Hematopoietic multipotent progenitor cell (in vitro differentiated cells): ENCODE data around the gene RET. TPM values are rescaled to one million over a fixed set of nuclear protein-coding genes. Genes with fewer than 3 reads are reported as not detected.

Source experiments
- DNase-seq, 3 donors: peaks; one replicate each; pipeline ENCODE4 v3.0.0-alpha.2; 2011 to 2015; ENCODE audit warnings: low read depth in 2 of 3, low spot score in 2 of 3
- total RNA-seq: library from RNA; depleted of rRNA; stranded (reverse); fragments of >200 nt; gene quantifications from one replicate; pipeline ENCODE4 v1.2.3, GENCODE V29; 2012

The RET gene
- total RNA-seq, 1 donor, result 3.0 TPM

DNA sequence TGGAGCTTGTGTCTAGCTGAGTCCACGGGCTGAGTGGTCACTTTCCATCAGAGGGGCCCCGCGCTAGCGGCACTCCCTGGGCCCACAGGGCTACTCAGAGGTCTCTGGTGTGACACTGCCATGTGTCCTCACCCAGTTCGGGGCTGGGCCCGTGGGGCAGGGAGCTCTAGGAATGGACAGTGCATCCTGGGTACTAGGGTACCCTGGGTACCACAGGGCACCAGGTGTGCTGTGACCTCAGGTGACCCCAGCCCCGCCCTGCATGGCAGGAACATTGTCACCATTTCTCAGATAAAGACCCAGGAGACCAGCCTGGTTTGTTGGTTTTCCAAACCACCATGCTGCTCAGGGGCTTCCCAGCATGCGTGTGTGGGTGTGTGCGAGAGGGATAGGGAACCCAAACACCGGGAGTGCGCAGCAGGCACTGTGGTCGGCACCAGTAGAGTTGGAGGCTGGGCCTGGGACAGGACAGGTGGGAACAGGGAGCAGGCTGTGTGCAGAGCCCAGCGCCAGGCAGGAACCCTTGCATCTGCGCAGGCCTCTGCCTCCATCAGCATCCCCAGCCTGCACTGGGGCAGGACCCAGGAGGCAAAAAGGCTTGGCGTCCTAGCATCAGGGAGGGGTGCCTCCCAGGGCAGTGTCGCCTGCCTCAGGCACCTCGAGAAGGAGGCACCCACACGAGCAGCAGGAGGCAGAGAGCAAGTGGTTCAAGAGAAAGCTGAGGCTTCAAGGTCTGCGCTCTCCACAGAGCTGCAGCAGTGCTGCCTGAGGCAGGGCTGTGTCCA lies 42.0 kb downstream of the RET start:
- no peak for DNase-seq

DNA sequence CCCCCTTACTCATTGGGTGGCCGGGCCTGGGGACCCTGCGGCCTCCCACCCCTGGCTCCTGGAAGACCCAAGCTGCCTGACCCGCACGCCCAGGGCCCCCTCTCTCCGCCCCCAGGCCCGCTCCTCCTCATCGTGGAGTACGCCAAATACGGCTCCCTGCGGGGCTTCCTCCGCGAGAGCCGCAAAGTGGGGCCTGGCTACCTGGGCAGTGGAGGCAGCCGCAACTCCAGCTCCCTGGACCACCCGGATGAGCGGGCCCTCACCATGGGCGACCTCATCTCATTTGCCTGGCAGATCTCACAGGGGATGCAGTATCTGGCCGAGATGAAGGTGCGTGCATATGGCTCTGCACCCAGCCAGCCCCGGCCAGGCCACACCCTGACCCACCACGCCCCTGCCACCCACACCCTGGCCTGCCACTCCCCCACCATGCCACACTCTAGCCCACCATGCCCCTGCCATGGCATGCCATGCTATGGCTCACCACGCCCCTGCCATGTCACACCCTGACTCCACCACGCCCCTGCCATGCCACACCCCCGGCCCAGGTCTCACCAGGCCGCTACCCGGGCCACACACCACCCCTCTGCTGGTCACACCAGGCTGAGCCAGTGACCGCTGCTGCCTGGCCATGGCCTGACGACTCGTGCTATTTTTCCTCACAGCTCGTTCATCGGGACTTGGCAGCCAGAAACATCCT lies 42.7 kb downstream of the RET start:
- no peak for DNase-seq

DNA sequence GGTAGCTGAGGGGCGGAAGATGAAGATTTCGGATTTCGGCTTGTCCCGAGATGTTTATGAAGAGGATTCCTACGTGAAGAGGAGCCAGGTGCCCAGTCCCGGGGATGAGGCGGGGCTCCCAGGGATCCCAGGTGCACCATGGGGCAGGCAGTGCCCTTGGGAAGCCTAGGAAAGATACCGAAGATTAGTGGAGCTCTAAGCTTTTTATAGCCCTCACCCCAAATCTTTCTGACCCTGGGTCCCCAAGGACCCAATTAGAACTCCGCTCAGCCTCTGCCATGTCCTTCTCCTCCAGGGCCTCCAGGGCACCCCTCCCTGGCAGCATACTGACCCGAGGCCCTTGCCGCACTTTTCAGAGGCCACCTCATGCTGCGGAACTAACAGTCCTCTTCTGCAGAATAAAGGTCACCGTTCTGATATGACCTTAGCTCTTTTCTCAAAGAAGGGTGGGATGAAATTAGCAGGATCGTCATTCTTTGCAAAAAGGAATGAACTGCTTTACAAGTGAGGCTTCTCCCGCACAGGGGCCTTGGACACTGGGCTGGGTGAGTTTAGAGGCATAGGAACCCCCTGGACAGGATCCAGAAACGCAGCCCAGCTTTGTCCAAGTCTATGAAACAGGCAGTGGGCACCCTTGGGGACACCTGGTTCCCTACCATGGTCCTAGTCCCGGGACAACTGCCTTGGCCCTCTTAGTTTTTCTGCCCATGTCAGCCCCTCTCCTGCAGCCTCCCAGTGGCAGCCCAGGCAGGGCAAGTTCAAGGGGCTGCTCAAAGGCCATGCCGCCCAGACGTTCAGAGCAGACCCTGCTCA lies 43.5 kb downstream of the RET start:
- no peak for DNase-seq

DNA sequence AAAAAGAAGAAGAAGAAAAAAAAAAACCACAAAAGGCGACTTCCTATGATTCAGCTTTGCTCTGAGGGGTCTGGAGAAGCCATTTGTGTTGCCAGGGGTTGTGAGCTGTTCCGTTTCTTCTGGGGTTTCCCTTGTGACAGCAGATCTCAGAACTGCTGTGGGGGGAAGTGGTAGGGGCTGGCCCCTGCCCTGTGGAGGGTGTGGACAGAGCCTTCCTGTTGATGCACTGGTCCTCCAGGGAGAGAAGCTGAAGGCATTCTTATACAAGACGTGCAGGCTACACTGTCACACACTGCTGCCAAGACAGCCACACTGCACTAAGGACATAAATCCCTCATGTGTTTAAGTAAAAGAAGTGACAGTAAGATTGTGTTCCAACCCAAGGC lies 44.1 kb downstream of the RET start:
- peak in 2 of 3 donors; percentile 95 to 96 for DNase-seq

DNA sequence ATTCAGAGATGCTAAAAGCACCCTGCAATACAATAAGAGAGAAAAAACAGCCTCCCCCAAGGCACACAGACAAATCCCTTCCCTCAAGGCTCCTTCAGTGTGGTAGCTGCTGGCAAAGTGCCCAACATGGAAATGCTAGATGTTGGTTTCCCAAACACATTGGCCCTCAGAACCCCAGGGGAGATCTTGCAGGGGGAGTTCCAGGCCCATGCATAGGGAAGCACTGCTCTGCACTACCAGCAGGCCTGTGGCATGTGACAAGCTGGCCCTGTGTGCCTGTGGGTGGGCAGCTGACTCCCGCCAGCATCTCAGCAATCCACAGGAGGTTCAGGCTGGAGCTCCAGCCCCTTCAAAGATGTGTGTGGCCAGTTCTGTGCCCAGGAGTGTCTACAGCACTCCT lies 44.6 kb downstream of the RET start:
- peak in 2 of 3 donors; percentile 56 to 70 for DNase-seq

DNA sequence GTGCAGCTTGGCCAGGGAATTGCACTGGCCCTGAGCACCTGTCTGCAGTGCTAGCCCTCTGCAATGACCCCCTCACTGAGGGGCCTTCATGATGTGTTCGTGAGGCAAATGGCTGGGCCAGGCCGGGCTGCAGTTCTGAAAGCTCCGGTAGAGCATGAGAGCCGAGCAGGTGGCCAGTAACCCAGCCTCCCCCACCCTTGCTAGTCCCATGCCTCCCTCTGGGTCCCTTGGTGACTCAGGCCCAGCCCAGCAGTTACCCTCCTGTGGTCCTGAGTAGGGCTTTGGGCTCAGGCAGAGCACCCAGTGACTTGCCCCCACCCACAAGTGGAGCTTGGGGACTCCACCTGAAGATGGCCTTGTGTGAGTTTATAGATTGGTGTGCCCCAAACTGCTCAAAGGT lies 45.2 kb downstream of the RET start:
- no peak for DNase-seq

DNA sequence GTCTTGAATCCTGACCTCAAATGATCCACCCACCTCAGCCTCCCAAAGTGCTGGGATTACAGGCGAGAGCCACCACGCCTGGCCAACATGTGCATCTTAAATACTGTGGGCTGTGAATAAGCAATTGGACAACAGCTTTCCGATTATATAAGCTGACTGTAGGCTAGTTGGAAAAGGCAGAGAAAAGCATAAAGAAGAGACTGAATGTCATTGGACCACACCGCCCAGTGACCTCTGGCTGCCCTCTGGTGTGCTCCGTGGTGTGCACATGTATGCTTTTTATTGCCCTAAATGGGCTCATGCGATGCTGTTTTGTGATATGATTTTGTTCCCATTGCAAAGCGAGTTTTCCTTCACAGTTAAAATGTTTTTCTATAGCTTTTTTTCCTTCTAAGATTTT lies 46.0 kb downstream of the RET start:
- no peak for DNase-seq

DNA sequence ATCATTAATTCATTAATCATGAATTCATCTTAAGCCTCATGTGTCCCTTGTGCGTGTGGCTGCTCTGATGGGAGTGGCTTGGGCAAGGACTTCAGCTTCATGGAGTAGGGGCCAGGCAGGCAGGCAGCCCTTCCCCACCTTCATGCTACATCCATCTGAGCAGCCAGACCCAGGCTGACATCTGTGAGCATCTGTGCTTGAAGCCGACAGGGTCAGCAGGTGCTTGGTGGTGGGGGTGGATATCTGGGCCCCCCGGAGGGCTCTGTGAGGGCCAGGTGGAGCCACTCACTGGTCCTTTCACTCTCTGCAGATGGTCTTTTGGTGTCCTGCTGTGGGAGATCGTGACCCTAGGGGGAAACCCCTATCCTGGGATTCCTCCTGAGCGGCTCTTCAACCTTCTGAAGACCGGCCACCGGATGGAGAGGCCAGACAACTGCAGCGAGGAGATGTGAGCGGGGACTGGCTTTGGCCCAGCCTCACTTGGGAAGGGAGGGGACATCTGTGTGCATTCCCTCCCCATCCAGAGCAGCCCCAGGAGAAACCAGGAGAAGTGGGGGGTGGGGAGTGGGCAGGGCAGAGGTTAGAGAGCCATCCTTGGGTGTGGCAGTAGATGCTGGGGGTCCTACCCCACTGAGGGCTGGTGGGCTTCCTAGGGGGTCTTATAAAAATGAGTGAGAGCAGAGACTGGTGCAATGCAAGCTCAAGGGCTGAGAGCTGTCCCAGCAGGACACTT lies 46.7 kb downstream of the RET start:
- DNase-seq, result no peak

DNA sequence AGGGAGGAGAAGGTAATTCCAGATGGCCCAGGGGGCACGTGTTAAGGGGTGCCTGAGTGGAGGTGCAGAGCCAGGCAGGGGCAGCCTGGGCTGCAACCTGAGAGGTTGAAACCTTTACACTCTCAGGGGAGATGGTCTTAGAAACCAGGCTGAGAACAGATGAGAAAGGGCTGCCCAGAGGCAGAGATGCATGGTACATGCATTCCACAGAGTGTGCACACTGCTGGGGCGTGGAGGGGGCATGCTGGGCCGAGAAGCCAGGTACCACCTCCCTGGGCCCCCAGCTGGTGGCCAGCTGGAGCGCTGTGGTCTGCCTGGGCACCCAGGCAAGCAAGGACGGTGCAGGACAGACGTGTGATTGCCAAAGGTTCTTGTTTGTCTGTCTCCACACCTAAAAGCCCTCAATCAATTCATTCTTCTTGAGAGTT lies 47.2 kb downstream of the RET start:
- DNase-seq, result no peak

DNA sequence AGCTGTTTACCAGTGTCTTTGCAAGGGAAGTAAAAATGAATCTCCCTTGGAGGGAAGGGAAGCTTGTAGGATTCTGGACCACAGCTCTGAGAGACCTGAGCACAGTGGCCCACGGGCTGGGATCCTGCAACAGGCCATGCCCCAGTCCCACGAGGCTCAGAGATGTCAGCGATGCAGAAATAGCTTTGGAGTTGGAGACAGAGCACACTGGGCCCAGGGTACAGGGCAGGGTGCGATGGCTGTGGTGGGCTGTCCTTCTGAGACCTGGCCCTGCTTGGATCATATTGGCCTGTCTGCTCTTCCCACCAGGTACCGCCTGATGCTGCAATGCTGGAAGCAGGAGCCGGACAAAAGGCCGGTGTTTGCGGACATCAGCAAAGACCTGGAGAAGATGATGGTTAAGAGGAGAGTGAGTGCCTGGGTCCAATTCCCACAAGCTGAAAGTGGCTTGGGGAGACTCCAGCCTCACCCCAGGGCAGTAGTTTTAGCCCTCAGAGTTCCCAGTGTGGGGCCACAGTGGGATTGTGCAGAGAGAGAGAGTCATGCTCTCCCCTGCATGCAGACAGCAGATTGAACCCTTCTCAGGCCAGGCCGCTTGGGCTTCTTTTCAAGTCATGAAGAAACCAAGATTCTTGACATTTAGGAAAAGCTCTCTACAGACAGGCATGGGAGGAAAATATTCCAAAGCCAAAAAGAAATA lies 47.9 kb downstream of the RET start:
- DNase-seq, result no peak

DNA sequence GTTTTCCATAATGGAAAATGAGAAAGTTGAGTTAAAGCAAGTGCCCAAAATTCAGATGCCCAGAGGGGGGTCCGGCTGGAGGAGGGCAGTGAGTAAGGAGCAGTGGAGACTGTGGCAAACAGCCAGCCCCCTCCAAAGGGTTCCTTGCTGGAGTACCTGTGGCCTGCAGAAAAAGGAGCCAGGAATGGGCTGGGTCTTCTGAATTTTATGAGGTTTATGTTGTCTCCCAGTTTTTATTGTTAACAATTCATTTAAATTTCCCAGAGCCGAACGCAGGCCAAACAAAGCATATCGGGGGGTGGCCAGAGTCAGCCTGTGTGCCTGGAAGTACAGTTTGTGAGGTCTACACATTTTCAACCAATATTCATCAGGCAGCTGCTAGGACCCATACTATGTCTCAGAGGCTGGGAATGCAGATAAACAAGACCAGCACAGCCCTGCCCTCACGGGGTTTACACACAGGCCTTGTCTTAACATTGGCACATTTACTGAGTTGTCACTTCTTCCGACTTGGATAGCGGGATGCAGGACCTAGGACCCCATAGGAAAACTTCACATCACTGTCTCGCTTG lies 48.5 kb downstream of the RET start:
- DNase-seq, result no peak

DNA sequence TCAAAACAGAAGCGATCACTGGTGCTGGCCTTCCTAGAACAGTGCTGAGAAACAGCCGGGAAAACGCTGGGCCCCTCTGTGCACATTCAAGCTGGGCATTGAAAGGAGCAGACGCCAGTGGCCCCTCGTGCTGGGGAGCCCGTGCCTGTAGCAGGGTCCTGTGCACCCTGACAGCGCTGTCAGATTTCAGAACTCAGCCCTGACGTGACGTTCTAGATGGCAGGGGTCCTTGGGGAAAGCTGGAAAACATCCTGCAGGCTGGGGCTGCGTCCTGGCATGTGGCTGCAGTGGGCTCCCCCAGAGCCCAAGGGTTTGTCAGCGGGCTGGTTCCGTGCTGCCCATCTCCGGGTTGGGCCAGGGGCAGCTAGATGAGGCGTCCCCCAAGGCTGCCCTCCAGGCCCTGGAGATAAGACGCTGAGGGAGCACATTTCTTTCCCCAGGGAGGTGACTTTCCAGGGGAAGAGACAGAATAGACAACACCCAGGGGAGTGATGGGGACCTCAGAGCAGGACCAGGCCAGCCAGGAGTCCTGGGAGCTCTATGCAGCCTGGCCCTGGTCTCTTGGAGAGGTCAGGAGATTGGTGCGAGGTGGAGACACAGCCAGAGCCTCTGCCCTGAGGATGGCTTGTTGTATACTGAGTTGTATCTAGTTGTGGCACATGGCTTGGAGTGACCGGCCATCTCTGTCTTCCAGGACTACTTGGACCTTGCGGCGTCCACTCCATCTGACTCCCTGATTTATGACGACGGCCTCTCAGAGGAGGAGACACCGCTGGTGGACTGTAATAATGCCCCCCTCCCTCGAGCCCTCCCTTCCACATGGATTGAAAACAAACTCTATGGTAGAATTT lies 49.2 kb downstream of the RET start:
- DNase-seq, result no peak

DNA sequence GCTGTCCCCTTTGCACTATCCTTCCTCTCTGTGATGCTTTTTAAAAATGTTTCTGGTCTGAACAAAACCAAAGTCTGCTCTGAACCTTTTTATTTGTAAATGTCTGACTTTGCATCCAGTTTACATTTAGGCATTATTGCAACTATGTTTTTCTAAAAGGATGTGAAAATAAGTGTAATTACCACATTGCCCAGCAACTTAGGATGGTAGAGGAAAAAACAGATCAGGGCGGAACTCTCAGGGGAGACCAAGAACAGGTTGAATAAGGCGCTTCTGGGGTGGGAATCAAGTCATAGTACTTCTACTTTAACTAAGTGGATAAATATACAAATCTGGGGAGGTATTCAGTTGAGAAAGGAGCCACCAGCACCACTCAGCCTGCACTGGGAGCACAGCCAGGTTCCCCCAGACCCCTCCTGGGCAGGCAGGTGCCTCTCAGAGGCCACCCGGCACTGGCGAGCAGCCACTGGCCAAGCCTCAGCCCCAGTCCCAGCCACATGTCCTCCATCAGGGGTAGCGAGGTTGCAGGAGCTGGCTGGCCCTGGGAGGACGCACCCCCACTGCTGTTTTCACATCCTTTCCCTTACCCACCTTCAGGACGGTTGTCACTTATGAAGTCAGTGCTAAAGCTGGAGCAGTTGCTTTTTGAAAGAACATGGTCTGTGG lies 50.0 kb downstream of the RET start:
- DNase-seq, result no peak

DNA sequence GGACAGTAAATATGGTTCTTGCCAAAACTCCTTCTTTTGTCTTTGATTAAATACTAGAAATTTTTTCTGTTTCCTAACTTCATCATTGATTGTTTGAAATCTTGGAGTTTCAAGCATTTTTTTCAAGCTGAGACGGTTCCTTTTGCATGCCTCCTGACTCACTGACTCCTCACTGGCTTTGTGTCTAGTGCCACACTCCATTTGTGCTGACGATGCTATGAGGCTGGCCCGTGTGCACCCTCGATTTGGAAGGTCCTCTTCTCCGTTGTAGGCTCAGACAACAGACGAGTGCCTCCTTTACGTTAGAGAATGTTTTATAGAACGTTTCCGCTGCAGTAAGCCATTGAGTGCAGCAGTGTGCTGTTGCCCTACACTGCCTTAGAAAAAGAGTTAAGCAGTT lies 50.6 kb downstream of the RET start:
- no peak for DNase-seq

DNA sequence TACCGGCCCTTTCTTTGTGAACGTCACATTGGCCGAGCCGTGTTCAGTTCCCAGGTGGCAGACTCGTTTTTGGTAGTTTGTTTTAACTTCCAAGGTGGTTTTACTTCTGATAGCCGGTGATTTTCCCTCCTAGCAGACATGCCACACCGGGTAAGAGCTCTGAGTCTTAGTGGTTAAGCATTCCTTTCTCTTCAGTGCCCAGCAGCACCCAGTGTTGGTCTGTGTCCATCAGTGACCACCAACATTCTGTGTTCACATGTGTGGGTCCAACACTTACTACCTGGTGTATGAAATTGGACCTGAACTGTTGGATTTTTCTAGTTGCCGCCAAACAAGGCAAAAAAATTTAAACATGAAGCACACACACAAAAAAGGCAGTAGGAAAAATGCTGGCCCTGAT lies 51.5 kb downstream of the RET start:
- no peak for DNase-seq

DNA sequence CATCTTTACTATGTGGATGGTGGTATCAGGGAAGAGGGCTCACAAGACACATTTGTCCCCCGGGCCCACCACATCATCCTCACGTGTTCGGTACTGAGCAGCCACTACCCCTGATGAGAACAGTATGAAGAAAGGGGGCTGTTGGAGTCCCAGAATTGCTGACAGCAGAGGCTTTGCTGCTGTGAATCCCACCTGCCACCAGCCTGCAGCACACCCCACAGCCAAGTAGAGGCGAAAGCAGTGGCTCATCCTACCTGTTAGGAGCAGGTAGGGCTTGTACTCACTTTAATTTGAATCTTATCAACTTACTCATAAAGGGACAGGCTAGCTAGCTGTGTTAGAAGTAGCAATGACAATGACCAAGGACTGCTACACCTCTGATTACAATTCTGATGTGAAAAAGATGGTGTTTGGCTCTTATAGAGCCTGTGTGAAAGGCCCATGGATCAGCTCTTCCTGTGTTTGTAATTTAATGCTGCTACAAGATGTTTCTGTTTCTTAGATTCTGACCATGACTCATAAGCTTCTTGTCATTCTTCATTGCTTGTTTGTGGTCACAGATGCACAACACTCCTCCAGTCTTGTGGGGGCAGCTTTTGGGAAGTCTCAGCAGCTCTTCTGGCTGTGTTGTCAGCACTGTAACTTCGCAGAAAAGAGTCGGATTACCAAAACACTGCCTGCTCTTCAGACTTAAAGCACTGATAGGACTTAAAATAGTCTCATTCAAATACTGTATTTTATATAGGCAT lies 52.3 kb downstream of the RET start:
- peak in 2 of 3 donors; percentile 84 to 94 for DNase-seq

DNA sequence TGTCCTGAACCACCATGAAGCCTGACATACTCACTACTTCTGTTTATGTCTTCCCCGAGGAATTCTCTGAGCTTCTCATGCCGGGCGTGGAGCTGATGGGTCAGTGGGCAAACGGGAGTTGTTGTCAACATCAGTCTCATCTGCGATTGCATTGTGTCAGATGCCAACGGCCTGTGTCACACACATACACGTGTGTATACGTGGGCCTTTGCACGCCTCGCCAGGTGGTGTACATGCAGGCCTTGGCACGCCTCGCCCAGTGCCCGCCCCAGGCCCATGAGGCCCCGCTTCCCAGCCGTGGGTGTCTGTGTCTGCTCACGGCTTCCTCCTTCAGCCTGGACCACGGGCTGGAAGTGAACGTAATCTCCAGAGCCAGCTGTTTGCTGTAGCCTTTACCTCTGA lies 53.9 kb downstream of the RET start:
- peak in 1 of 3 donors; percentile 37 for DNase-seq

DNA sequence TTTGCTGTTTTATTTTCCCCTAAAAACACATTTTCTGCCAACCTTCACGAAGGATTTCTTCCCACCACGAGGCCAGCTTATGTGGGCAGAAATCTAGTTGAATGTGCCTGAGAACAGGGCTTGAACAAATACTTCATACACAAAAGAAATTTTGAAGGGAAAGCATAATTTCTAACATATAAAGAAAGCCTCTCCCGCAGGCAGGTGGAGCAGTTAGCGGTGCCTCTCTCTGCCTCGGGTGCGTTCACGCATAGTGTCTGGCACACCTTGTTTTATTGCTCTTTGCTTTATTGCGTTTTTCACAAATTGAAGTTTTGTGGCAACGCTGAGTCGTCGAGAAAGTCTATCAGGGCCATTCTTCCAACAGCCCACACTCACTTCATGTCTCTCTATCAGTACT lies 54.4 kb downstream of the RET start:
- no peak for DNase-seq
